GM21381 (cell line): ENCODE data around the gene ZNF408.
"Not testable (repeated sequence)": the region's sequence is repeated elsewhere in the genome, so short reads cannot be mapped to it uniquely, and the experiment has no call there.

ENCODE experiments used
- ATAC-seq: cut with Tn5 transposase; IDR thresholded peaks from one replicate; pipeline ENCODE4 v1.9.1; 2021; ENCODE audit warnings: mild to moderate bottlenecking, moderate library complexity; ENCODE audit not compliant: unreplicated experiment

ZNF408 gene

DNA sequence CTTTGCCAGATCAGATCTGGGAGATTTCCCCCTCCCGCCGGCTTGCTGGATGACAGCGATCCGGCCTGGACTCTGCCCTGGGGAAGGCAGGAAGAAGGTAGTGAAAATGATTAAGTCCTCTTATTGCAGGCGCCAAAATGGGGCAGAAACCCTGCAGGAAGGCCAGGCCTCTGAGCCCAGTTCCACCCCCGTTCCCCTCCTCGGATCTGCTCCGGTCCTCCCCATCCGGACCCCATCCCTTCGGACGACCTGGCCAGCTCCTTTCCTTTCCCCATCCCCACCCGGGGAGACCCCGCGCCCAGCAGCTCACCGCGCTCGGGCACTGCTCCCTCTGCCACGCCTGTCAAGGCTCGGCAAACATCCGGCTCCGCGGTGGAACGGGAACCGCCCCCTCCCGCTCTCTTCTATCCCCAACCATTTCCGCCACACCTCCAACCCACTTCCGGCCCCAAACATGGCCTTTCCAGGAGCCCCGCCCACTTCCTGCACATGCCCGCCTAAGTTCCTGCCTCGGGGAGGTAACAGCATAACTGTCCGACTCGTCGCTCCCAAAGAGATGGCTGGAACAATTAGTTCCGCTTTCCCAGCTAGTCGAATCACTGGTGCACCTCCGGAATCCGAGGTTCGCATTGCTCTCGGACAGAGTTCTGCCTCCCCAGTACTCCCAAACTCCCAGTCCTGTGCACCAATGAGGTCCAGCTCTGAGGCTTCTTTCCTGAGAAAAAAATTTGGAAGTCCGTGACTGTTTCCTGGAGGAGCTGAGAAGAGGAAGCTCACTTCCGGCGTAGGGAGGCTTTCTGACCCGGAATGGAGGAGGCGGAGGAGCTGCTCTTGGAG lies at the start of gene ZNF408, which contains the start of gene ARHGAP1:
TSS of gene ZNF408 (plus strand) at position 791 of the 837 bp plus-strand sequence. CDS start at position 808, 17 bp downstream.
TSS of gene ARHGAP1 (minus strand) at position 379 of the 837 bp plus-strand sequence. CDS start 4,512 bp downstream, outside the sequence.
- ATAC-seq: peak; percentile 87

DNA sequence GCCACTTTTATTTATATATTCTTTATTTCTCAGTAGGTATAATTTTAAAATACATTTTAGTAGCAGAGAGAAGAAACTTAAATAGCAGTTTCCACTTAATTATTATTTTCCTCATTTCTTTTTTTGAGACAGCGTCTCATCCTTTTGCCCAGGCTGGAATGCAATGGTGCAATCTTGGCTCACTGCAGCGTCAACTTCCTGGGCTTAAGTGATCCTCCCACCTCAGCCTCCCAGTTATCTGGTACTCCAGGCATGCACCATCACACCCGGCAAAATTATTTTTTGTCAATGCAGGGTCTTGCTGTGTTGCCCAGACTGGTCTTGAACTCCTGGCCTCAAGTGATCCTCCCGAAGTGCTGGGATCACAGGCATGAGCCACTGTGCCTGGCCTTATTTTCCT lies 45.2 kb upstream of the ZNF408 start:
- ATAC-seq: no peak

DNA sequence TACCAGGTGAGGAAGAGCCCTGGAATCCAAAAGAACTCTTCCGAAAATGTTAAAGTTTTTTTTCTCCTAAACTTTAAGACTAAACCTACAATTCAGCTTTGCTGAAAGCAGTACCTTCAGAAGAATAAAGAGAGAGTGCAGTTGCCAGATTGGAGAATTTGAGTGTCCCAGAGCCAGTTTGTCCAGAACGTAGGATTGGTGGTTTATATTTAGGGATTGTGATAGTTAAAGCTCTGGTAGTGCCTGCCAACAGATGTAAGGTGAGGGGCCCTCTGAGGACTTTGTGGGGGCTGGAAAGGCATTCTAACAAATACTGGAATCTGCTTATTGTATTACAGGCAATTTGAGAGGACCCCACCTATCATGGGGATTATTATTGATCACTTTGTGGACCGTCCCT lies 43.6 kb upstream of the ZNF408 start:
- ATAC-seq: no peak

DNA sequence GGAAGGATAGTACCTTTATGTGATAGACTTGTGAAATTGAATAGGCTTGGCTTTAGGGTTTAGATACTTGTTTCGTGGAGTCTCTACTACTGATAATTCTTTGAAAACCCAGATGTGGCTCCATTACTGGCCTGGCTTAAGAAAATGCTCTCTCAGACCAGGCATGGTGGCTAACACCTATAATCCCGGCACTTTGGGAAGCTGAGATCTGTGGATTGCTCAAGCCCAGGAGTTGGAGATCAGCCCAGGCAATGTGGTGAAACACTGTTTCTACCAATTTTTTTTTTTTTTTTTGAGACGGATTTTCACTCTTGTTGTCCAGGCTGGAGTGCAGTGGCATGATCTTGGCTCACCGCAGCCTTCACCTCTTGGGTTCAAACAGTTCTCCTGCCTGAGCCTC lies 42.6 kb upstream of the ZNF408 start:
- no peak for ATAC-seq

DNA sequence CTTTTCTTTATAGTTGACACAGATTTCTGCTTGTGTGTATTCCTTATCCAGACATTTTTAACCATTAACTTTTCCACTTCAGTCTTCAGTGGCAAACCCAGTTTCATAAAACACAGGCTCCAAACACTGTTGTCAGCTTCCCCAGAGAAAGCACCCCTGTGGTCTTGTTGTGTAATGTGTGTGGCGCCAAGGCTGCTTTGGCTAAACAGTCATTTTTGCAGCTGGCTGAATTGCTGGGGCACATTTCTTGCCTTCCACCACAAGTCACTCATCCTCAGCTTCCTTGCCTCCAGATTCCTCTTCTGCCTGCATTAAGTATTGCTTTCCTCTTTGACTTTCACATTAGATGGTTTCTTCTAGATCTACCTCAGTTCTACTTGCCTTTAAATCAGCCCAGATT lies 40.9 kb upstream of the ZNF408 start:
- ATAC-seq: no peak

DNA sequence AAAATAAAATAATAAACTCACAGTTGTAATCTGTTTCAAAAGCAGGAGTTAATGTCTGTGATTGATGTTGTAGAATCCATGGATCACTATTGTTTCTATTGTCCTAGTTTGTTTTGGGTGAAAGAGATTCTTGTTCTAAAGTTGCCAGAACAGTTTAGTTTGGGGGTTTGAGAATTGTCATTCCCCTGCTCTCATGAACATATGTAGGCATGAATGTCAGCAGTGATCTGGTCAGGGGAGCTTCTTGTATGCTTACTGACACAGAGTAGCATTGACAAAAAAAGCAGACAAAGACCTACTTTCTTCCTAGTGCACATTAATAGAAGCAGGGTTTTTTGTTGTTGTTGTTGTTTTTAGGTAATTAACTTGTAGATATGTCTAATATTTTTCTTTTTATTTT lies 39.0 kb upstream of the ZNF408 start:
- no peak for ATAC-seq

DNA sequence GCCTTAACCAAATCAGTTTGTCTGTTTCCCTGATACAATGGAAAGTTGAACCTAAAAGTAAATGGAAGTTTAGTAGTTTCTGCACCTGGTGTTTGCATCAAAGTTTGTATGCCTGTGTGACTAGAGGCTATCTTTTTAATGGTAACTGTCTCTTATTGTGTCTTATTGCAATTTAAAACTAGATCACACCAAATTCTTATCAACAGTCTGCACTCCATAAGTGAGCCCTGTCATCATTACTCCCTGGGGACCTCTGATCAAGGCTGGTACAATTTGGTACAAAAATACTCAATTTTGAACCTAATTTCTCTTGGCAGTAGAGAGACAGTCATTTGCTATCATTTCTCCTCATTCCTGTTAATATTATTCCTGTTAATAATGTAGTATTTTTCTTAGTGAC lies 38.5 kb upstream of the ZNF408 start:
- ATAC-seq: no peak

DNA sequence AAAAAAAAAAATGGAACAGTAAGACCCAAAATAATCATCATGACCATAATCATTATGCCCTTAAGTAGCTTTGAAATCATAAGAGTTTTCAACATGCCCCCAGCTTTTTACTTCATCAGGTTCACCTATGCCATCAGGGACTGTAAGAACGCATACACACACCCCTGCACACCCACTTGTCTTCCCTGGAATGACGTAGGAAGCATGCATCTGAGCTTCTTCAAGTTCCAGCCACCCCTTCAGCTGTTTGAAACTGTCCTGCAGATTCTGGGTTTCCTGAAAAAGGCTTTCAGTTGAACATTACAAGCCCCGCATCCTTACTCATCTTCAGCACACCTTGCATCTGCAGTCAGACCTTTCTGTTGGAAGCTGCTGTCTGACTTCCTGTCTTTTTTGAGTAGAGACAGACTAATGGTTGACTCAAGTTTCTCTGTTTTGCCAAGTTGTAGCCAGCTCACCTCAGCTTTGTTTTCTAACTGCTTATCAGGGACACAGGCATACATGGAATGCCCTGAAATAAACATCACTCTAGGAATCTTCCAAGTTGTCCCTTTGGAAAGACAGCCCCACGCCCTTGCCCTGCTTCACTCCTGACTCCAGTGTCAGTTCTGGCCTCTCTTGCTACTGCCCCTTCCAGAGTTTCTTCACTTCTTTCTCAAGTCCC lies 37.4 kb upstream of the ZNF408 start:
- no peak for ATAC-seq

DNA sequence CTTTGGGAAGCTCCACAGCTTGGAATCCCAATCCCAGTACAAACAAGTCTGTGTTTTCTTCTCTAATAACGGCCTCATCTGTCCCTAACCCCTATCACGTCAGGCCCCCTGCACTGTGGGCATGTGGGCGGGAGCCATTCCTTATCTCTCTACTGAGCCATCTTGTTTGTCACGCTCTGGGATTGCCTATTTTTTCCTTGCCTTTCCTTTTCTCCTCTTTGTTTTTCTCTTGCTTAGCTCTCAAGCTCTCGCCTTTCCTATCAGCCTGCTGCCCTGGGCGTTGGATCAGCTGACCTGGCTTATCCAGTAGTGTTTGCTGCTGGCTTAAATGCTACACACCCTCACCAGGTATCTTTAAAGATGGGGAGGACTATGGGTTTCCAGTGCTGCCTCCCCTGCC lies 36.2 kb upstream of the ZNF408 start:
- ATAC-seq: no peak

DNA sequence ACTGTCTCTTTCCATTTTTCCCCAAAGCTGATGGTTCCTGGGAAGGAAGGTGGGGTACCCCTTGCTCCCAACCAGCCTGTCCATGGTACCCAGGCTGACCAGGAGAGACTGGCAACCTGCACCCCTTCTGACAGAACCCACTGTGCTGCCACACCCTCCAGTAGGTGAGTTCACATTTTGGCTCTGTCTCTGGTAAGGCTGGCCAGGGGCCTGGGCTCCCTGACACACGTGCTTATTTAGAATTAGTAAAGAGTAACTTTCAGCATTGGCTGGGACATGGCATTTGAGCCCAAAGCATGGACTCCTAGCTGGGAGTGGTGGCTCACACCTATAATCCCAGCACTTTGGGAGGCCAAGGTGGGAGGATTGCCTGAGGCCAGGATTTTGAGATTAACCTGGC lies 35.5 kb upstream of the ZNF408 start:
- no peak for ATAC-seq

DNA sequence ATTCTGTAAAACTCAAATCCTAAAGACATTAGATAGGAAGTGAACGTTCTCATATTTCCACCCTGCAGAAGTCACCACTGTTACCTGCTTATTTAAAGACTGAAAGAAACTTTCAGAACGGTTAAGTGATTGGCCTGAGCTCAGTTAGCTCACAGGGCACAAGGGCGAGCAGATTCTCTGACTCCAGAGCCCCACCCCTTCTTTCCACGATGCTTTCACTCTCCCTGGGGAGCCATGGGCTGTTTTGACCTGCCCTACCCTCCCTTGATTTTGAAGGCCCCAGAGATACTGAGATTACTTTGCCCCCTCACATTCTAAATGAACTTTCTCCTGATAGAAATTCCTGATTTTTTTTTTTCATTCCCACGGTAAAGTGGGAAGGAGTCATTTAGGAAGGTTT lies 34.3 kb upstream of the ZNF408 start:
- no peak for ATAC-seq

DNA sequence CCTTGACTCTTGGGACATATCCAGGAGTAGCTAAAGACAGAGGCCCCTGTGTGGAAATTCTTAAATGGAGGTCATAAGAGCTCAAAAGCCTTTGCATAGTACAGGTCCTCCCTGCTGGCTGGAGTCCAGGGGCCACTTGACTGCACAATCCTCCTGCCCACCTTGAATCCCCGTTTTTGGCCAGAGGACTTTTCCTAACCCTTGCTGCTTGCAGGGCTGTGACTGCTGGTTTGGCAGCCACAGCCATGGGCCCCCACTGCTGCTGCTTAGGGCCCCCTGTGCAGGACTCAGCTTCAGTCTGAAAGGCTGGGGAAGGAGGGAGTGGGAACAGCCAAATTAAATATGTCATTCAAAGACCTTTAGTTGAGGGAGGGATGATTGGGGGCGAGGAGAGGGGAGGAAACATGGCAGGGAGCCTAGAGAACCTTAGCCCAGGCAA lies 33.8 kb upstream of the ZNF408 start:
- no peak for ATAC-seq

DNA sequence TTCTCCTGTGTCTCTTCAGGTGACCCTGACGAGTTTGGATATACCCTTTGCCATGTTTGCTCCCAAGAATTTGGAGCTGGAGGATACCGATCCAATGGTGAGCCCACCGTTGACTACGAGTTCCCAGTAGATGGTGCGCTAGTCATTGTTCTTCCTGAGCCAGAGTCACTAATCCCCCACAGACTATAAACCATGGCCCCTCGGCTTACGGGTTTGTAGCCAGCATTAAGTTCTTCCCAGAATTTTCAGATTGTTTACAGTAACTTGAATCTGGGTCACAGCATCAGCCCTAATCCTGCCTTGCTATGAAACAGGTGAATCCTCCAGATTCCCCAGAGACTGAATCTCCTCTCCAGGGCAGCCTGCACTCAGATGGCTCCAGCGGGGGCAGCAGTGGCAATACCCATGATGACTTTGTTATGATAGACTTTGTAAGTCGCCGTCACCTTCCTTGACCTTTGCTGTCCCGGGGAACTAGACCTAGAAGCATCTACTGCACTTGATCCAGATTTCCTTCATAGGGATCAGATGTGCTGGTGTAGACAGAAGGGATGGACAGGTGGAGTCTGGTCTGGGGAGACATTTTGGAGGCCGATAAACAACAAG lies 32.2 kb upstream of the ZNF408 start:
- no peak for ATAC-seq

DNA sequence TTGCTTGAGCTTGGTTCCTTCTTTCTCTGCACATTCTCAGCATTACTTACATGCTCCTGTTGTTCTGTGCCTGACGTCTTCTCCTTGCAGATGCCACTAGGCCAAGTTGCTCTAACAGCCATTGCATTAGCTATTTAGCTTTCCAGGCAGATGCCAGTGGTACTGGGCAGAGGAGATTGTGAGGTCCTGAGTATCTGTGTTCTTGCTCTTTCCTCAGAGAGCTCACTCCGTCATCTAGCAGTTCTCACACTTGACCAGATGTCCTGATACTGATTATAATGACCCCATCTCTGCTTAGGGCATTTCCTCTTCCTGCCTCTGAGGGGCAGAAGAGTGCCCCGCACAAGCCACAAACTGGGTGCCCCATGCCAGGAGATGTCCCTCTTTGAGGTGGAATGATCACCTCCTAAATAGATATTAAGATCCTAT lies 31.1 kb upstream of the ZNF408 start:
- no peak for ATAC-seq

DNA sequence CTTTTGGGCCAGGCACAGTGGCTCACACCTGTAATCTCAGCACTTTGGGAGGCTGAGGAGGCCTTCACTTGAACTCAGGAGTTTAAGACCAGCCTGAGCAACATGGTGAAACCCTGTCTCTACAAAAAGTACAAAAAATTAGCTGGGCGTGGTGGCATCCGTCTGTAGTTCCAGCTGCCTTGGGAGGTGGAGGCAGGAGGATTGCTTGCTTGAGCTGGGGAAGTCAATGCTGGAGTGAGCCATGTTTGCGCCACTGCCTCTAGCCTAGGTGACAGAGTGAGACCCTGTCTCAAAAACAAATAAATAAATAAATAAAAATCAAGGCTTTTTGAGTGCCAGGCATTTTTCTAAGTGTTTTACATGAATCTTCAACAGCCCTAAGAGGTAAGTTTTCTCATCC lies 30.3 kb upstream of the ZNF408 start:
- ATAC-seq: not testable (repeated sequence)

DNA sequence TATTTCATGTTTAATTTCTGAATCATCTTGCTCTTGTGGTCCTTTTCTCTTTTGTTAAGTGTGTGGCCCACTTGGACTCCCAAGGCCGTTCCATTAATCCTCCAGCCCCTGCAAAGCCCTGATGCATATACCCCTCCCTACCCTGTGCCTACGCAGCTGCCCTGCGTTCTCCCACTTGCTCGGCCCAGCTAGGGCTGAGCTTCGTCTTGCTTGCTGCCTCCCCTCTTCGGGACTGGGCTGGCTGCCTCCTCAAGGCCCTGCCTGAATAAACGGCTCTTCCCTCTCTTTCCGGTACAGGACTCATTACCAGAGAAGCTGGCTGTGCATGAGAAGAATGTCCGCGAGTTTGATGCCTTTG lies 28.9 kb upstream of the ZNF408 start:
- ATAC-seq: no peak

DNA sequence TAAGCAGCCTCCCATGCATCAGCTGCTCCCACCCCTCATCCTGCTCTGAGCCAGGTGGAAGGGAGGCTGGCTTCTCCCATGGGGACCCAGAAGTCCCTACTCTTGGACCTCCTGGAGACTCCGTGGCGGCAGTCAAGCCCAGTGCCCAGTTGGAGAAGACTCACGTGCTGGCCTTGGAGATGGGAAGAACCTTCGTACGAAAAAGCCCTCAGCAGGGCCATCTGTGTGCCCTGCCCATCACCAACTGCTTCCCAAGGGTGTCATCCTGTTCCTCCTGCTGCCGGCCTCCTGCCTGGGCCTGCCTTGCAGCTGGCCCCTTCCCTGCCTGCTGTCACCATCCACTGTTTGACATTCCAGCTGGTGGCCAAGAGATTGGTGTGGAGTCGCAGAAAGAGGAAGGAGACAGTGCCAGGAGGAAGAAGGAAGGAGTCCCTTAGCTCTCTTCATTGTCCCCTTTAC lies 28.4 kb upstream of the ZNF408 start:
- no peak for ATAC-seq

DNA sequence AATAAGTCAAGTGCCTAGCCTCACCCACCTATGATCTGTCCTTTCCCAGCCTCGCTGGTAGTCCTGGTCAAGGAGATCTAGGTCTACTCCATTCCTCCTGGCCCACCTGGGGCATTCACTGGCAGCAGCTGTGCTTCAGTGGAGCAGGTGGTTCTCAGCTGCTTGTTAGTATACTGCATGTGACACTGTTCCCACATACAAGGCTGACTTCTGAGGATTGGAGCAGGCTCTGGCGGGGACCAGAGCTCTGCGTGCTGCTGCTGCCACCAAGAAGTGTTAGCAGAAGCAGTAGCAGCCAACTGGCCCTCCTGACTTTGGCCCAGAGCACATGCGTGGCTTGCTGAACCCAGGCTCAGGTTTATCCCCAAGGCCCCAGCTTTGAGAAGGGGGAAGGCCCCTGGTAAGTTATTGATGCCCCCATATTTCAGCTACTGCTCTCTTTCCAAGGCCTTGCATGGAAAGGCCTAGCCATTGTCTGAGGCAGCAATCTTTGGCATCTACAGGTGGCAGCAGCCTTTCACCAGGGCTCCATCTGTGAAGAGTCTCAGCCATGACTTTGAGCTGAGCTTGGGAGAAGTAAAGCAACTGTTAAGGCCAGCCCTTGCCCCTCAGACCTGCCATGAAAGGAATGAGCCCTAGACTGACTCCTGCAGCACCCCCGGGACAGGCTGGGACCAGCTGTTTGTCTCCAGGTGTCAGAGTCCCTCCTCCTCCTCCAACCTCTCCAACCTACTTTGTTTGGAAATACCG lies 26.9 kb upstream of the ZNF408 start:
- ATAC-seq: no peak

DNA sequence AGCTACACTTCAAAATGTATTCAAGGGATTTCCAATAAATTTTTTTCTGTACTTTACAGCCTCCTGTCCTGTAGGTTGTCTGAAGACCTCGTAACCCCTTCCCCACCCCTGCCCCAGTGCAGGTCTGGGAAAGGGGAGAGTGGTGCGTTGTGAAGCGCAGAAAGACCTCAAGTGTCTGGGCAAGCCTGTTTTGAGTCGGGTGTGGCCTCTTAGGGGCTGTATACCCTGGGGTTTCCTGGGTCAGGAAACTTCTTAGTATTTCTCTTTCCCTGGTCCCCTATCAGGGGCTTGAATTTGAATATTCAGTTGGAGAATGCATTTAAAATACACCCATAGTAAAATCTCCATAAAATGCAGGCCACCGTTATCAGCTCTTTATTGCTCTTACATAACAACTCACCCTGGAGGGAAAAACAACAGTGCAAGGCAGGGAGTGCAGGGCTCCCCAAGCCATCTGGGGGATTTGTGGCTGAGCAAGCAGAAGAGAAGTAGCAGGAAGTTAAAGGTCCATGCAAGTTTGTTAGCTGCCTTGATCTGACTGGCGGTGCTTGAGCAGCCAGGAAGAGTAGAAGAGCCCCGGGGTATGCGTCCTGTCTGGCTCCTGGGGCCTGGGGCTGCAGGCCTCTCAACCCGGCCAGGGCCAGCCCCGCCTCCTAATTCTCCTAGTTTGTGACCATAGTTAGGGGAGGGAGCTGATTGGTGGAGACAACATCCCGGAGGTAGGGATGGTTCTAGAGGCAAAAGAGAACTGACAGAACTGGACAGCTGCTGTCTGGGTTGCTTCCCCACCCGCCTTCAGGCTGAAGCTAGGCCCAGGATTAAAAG lies 26.2 kb upstream of the ZNF408 start:
- ATAC-seq: no peak

DNA sequence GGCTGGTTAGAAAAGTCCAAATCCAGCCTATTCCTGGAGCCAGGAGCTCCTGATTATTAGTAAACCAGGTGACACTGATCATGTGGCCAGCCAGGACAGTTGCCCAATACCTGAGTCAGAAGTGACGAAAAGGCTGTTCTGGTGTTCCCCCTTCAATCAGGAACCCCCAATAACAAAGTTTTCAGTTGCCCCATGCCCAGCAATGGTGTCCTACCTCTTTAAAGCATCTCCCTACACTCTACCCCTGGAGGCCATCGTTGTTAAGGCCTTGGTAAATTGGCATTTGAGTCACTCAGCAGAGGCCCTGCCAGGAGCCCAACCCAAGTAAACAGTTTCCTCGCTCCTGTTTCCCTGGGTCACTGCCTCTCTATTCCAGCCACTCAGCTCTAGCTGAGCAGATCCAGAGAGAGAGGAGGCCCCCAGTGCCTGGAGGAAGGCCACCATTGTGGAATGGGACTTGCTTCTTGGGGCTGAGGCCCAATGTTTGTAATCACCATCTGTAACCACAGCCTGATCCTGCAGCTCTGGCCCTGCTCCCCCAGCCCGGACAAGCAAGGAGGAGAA lies 25.5 kb upstream of the ZNF408 start:
- no peak for ATAC-seq
